ENCODE results near the gene YIF1A.

- TF ChIP-seq POLR2A (IDR thresholded peaks at IDR 0.05; ENCODE audit: low read depth, low read length) (no peak), EZH2 (IDR thresholded peaks at IDR 0.05; ENCODE audit: borderline replicate concordance, low read depth, low read length, severe bottlenecking) (no peak), POLR2AphosphoS5 (IDR thresholded peaks at IDR 0.05; ENCODE audit: insufficient read depth, low read depth, low read length) (no peak), GATA2 (IDR thresholded peaks at IDR 0.05; ENCODE audit: insufficient read depth, insufficient read length, low read depth, low read length) (no peak), MYC (IDR thresholded peaks at IDR 0.05; ENCODE audit: low read depth, low read length) (no peak), JUN (IDR thresholded peaks at IDR 0.05; ENCODE audit: borderline replicate concordance, insufficient read depth, insufficient read length, low read depth) (no peak)
- TF ChIP-seq, protein P1, sequence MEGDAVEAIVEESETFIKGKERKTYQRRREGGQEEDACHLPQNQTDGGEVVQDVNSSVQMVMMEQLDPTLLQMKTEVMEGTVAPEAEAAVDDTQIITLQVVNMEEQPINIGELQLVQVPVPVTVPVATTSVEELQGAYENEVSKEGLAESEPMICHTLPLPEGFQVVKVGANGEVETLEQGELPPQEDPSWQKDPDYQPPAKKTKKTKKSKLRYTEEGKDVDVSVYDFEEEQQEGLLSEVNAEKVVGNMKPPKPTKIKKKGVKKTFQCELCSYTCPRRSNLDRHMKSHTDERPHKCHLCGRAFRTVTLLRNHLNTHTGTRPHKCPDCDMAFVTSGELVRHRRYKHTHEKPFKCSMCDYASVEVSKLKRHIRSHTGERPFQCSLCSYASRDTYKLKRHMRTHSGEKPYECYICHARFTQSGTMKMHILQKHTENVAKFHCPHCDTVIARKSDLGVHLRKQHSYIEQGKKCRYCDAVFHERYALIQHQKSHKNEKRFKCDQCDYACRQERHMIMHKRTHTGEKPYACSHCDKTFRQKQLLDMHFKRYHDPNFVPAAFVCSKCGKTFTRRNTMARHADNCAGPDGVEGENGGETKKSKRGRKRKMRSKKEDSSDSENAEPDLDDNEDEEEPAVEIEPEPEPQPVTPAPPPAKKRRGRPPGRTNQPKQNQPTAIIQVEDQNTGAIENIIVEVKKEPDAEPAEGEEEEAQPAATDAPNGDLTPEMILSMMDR (IDR thresholded peaks at IDR 0.05; ENCODE audit: extremely low read depth in 1 of 2, insufficient read depth in 1 of 2, low read depth in 1 of 2, low read length in 2 of 2), result no peak
- TF ChIP-seq, protein P2, sequence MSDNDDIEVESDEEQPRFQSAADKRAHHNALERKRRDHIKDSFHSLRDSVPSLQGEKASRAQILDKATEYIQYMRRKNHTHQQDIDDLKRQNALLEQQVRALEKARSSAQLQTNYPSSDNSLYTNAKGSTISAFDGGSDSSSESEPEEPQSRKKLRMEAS (IDR thresholded peaks at IDR 0.05; ENCODE audit: insufficient read depth, insufficient read length), result no peak
Observed at GRCh38 chr11:66248903-66249302, 40.0 kb downstream of the YIF1A start.
